Caco-2 (cell line): Measurements from ENCODE around the gene SMIM33. TPM values are rescaled to one million over a fixed set of nuclear protein-coding genes. Genes with fewer than 3 reads are reported as not detected.
"Not testable (repeated sequence)": the region's sequence is repeated elsewhere in the genome, so short reads cannot be mapped to it uniquely, and the experiment has no call there.

ENCODE experiments used
- BruUV-seq: library from RNA; stranded (reverse); fragments of 400-500 nt; replicated peaks from 2 replicates; lab custom pipeline; 2021; lab: Mats Ljungman, UMichigan
- CTCF ChIA-PET: fragments of 300-600 bp; sonication (Branson Sonifier 250); formaldehyde crosslinking; loops from one replicate; lab custom pipeline; 2022; ENCODE audit warnings: antibody characterized with exemption; lab: Charles Lee
- POLR2A ChIA-PET: fragments of 300-600 bp; sonication (Branson Sonifier 250); formaldehyde crosslinking; loops from one replicate; lab custom pipeline; 2022; ENCODE audit warnings: antibody characterized with exemption; lab: Charles Lee
- DNase-seq, 2 experiments: peaks; one replicate each; pipeline versions ENCODE4 v3.0.0 to v3.0.0-alpha.2; 2020 to 2022
- H3K27me3 ChIP-seq: replicated peaks from 2 replicates; pipeline ENCODE4 v1.6.0; 2011; ENCODE audit warnings: low read length; ENCODE audit not compliant: control insufficient read depth, insufficient read depth
- H3K36me3 ChIP-seq: 2 replicates; pipeline ENCODE4 v1.5.1; 2011; ENCODE audit warnings: low read length; ENCODE audit not compliant: control insufficient read depth, insufficient read depth
- H3K4me1 ChIP-seq: fragments of 250-450 bp; sonication (Bioruptor Pico); 2 replicates; pipeline ENCODE4 v1.5.1; 2020; ENCODE audit warnings: mild to moderate bottlenecking
- H3K4me3 ChIP-seq: 2 replicates; pipeline ENCODE4 v1.5.1; 2011; ENCODE audit warnings: low read depth, mild to moderate bottlenecking, control low read depth, low read length
- H3K9me3 ChIP-seq: fragments of 250-450 bp; sonication (Bioruptor Pico); 2 replicates; pipeline ENCODE4 v1.5.1; 2020; ENCODE audit warnings: mild to moderate bottlenecking, moderate library complexity
- H3K27ac Mint-ChIP-seq: one replicate; pipeline ENCODE4 v1.8.0; 2022; ENCODE audit warnings: mixed read lengths; ENCODE audit not compliant: unreplicated experiment
- H3K27me3 Mint-ChIP-seq: one replicate; pipeline ENCODE4 v1.8.0; 2022; ENCODE audit warnings: mixed read lengths; ENCODE audit not compliant: insufficient read depth, unreplicated experiment
- H3K36me3 Mint-ChIP-seq: one replicate; pipeline ENCODE4 v1.8.0; 2022; ENCODE audit warnings: mild to moderate bottlenecking, mixed read lengths; ENCODE audit not compliant: insufficient read depth, unreplicated experiment
- H3K4me1 Mint-ChIP-seq: one replicate; pipeline ENCODE4 v1.8.0; 2022; ENCODE audit warnings: low read depth, mixed read lengths; ENCODE audit not compliant: unreplicated experiment
- H3K4me3 Mint-ChIP-seq: one replicate; pipeline ENCODE4 v1.8.0; 2022; ENCODE audit warnings: mild to moderate bottlenecking, moderate library complexity, mixed read lengths; ENCODE audit not compliant: unreplicated experiment
- H3K9me3 Mint-ChIP-seq: one replicate; pipeline ENCODE4 v1.8.0; 2022; ENCODE audit warnings: mixed read lengths; ENCODE audit not compliant: unreplicated experiment
- CTCF ChIP-seq, 2 experiments: fragments of 200-600 bp in 1 of 2; IDR thresholded peaks; 1 replicate in 1 of 2; 2 replicates in 1 of 2; pipeline versions ENCODE4 v1.5.1 to v1.8.0; 2011 to 2022; ENCODE audit warnings: antibody characterized with exemption in 1 of 2, control low read depth in 1 of 2, inconsistent platforms in 1 of 2, low read depth in 1 of 2, low read length in 1 of 2, mild to moderate bottlenecking in 1 of 2, moderate library complexity in 1 of 2; ENCODE audit not compliant: insufficient read depth in 1 of 2, severe bottlenecking in 1 of 2, unreplicated experiment in 1 of 2
- intact Hi-C: fragments of 100-400 bp; cut with micrococcal nuclease; formaldehyde crosslinking; loops from one replicate; pipeline ENCODE4 v1.10.0; 2022; ENCODE audit not compliant: unreplicated experiment
- total RNA-seq: library from RNA; stranded (reverse); gene quantifications from 2 replicates; pipeline ENCODE4 v1.2.3, GENCODE V29; 2022

SMIM33 gene
- total RNA-seq, 1 experiment from 2014 or later: not detected

- Mint-ChIP-seq H3K4me1 (peaks cover 7% of the 10 kb centered on the region), H3K9me3 (no peaks in the 10 kb centered on the region), H3K27me3 (no peaks in the 10 kb centered on the region), H3K4me3 (no peak overlapping the region), H3K27ac (peak overlapping the region; percentile 51), H3K36me3 (no peaks in the 10 kb centered on the region)
- H3K9me3 ChIP-seq: no peaks in the 10 kb centered on the region
- BruUV-seq: no TSS peak
- POLR2A ChIA-PET: interaction anchor here (0.6 to 1.1 kb wide), 2 partner anchors 90 to 150 kb away, joined by 3 to 5 read pairs; no protein-coding TSS in a partner anchor
- intact Hi-C loops: loop anchor here (1.0 to 5.0 kb wide), 2 partner anchors 36 to 91 kb away; no protein-coding TSS in a partner anchor
- H3K4me3 ChIP-seq: no peak overlapping the region
- no peak for TF ChIP-seq CTCF (IDR thresholded peaks at IDR 0.05; ENCODE audit: insufficient read depth in 1 of 2, low read depth in 1 of 2, low read length in 1 of 2, severe bottlenecking in 1 of 2, unreplicated experiment in 1 of 2)
- CTCF ChIA-PET: interaction anchor here (0.6 to 2.1 kb wide), 6 partner anchors 12 to 171 kb away, joined by 3 to 36 read pairs (median 6); partner anchors contain the start of gene DNAJC18
- DNase-seq: no peak
- H3K36me3 ChIP-seq: no peaks in the 10 kb centered on the region
- no peaks in the 10 kb centered on the region for H3K27me3 ChIP-seq
- H3K4me1 ChIP-seq: peaks cover 11% of the 10 kb centered on the region
These were observed 42.1 kb downstream of the SMIM33 start for GRCh38 chr5:139512786-139513390.

- ChIA-PET CTCF (interaction anchor here (0.5 to 2.1 kb wide), 9 partner anchors 12 to 171 kb away, joined by 3 to 36 read pairs (median 4); partner anchors contain the start of gene DNAJC18), POLR2A (interaction anchor here (0.6 to 1.1 kb wide), 2 partner anchors 91 to 149 kb away, joined by 3 to 5 read pairs; no protein-coding TSS in a partner anchor)
- H3K27me3 Mint-ChIP-seq, BruUV-seq, H3K4me1 Mint-ChIP-seq, H3K9me3 ChIP-seq, H3K27me3 ChIP-seq, H3K9me3 Mint-ChIP-seq, H3K4me3 ChIP-seq, H3K36me3 Mint-ChIP-seq, H3K36me3 ChIP-seq, H3K4me3 Mint-ChIP-seq, H3K27ac Mint-ChIP-seq: not testable (repeated sequence)
- intact Hi-C loops: loop anchor here (1.0 to 5.0 kb wide), 2 partner anchors 36 to 91 kb away; no protein-coding TSS in a partner anchor
- TF ChIP-seq CTCF (IDR thresholded peaks at IDR 0.05; ENCODE audit: insufficient read depth in 1 of 2, low read depth in 1 of 2, low read length in 1 of 2, severe bottlenecking in 1 of 2, unreplicated experiment in 1 of 2): peak; percentile 75 to 84
- DNase-seq: peak; percentile 85 to 86
- peaks cover 11% of the 10 kb centered on the region for H3K4me1 ChIP-seq
These were observed 42.6 kb downstream of the SMIM33 start for GRCh38 chr5:139513434-139513833.

DNA sequence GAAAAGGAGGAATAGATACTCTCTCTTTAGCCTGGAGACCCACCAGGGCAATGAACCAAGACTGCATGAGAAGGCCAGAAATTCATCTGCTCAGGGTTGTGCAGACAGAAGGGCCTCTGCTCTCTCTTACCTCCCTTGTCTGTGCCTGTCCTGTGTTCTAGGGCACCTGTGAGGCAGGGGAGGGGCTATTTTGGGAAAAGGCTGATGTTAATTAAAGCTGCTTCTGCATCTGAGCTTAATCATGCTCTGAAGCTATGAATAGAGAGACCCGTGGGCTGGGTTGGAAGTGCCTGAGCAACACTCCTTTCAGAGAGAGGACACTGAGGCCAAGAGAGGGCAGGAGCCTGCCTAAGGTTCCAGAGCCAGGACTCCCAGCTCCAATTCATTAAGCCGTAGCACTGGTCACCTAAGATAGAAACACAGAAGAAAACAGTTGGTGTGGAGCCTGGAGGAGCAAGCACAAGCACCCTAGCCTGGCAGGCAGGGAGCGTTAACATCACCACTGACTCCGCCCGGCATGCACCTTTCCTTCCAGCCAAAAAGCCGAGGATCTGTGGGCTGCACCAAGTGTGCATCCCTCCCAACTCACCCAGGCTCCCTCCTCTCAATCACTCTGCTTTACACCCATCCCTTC is 43.2 kb downstream of the SMIM33 start:
- intact Hi-C loops: loop anchor here (1.0 to 5.0 kb wide), 2 partner anchors 37 to 92 kb away; no protein-coding TSS in a partner anchor
- TF ChIP-seq CTCF (IDR thresholded peaks at IDR 0.05; ENCODE audit: insufficient read depth in 1 of 2, low read depth in 1 of 2, low read length in 1 of 2, severe bottlenecking in 1 of 2, unreplicated experiment in 1 of 2): no peak
- DNase-seq: no peak

More for the DNA sequence above, 43.2 kb downstream of the SMIM33 start:
- Histone ChIP-seq H3K4me3 (no peak overlapping the region), H3K9me3 (no peaks in the 10 kb centered on the region), H3K36me3 (no peaks in the 10 kb centered on the region), H3K27me3 (no peaks in the 10 kb centered on the region), H3K4me1 (peaks cover 11% of the 10 kb centered on the region)
- H3K4me3 Mint-ChIP-seq: no peak overlapping the region
- ChIA-PET CTCF (interaction anchor here (0.5 to 2.1 kb wide), 7 partner anchors 20 to 157 kb away, joined by 3 to 36 read pairs (median 4); partner anchors contain the start of gene DNAJC18), POLR2A (interaction anchor here (0.6 to 1.1 kb wide), 2 partner anchors 92 to 149 kb away, joined by 3 to 5 read pairs; no protein-coding TSS in a partner anchor)
- no peaks in the 10 kb centered on the region for H3K9me3 Mint-ChIP-seq
- no peaks in the 10 kb centered on the region for H3K27me3 Mint-ChIP-seq
- H3K27ac Mint-ChIP-seq: no peak overlapping the region
- H3K36me3 Mint-ChIP-seq: peaks cover 6% of the 10 kb centered on the region
- peaks cover 14% of the 10 kb centered on the region for H3K4me1 Mint-ChIP-seq
- no TSS peak for BruUV-seq
